NT2/D1 (cell line): ENCODE data around the gene DAP3.
"Not testable (repeated sequence)": the region's sequence is repeated elsewhere in the genome, so short reads cannot be mapped to it uniquely, and the experiment has no call there.

Experiments used
- DNase-seq: peaks from one replicate; pipeline ENCODE4 v3.0.0-alpha.2; 2011; ENCODE audit warnings: low read depth, low spot score
- H3K27me3 ChIP-seq: 2 replicates; pipeline ENCODE4 v1.6.0; 2011; ENCODE audit warnings: mild to moderate bottlenecking; ENCODE audit not compliant: insufficient read length, insufficient read depth
- H3K36me3 ChIP-seq: 2 replicates; pipeline ENCODE4 v1.6.1; 2011; ENCODE audit warnings: mild to moderate bottlenecking, low read length, mixed read lengths; ENCODE audit not compliant: insufficient read depth, insufficient read length
- H3K4me1 ChIP-seq: 2 replicates; pipeline ENCODE4 v1.5.1; 2011; ENCODE audit not compliant: insufficient read depth, insufficient read length
- H3K4me3 ChIP-seq: 2 replicates; pipeline ENCODE4 v1.5.1; 2011; ENCODE audit warnings: low read depth; ENCODE audit not compliant: insufficient read length
- H3K9ac ChIP-seq: 2 replicates; pipeline ENCODE4 v1.6.0; 2011; ENCODE audit warnings: low read depth; ENCODE audit not compliant: insufficient read length
- H3K9me3 ChIP-seq: 2 replicates; pipeline ENCODE4 v1.5.1; 2011; ENCODE audit warnings: mild to moderate bottlenecking, low read length; ENCODE audit not compliant: insufficient read depth
- SUZ12 ChIP-seq: IDR thresholded peaks from 2 replicates; pipeline ENCODE4 v1.6.1; 2011; ENCODE audit not compliant: insufficient read length, insufficient read depth; ENCODE audit errors: extremely low read depth
- YY1 ChIP-seq: IDR thresholded peaks from 2 replicates; pipeline ENCODE4 v1.6.1; 2011; ENCODE audit not compliant: insufficient read length, insufficient read depth
- ZNF274 ChIP-seq: IDR thresholded peaks from 2 replicates; pipeline ENCODE4 v1.6.1; 2011; ENCODE audit warnings: mild to moderate bottlenecking, low read depth, low read length

The DAP3 gene

DNA sequence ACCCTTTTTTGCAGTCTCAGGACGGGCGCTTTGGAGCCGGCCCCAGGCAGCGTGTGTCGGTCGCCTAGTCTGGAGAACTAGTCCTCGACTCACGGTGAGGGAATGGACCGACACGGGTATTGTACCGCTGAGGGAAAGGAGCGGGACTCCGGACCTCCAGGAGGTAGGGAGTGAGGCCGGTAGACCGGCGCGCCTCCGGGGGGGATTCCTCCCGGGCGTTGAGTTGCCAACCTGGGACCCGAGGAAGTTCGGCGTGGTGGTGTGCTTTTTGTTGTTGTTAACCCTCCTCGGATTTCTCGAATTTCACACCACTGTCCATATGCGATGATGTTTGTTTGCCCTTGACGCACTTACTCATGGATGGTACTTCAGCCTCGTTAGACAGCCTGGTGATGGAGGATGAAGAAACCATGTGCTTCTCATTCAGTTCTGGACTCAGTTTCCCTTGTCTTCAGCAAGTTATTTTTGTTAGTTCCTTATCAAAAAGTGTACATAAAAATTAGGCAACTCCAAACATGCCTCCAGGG is at the start of gene DAP3:
TSS of gene DAP3 (plus strand) at position 11 of the 527 bp plus-strand sequence. CDS start 20,689 bp downstream, outside the sequence.
- Histone ChIP-seq H3K9me3 (peaks cover 18% of the 10 kb centered on the region), H3K9ac (peak within 1 kb of the TSS; percentile 100), H3K36me3 (peaks cover 39% of the 10 kb centered on the region), H3K4me3 (peak within 1 kb of the TSS; percentile 86)
- H3K27me3 ChIP-seq, DNase-seq, H3K4me1 ChIP-seq: not testable (repeated sequence)

DNA sequence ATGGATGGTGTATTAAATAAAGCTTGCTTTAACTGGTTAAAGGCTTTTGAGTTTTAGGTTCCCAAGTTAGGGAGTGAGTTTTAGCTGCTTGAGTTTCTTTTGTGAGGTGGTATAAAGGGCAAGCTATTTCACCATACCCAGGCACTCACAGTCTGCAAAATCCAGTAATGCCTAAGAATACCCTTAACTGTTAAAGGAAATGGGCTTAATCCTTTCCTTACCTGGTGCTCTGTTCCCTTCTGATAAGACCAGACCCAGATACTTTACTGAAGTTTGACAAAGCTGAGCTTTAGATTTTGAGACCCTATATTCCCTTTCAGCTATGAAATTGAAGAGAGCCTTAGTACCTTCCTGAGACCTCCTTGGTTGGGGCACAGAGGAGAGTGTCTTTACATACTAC is 48.5 kb upstream of the DAP3 start:
- TF ChIP-seq SUZ12 (no peak), ZNF274 (no peak), YY1 (no peak)

DNA sequence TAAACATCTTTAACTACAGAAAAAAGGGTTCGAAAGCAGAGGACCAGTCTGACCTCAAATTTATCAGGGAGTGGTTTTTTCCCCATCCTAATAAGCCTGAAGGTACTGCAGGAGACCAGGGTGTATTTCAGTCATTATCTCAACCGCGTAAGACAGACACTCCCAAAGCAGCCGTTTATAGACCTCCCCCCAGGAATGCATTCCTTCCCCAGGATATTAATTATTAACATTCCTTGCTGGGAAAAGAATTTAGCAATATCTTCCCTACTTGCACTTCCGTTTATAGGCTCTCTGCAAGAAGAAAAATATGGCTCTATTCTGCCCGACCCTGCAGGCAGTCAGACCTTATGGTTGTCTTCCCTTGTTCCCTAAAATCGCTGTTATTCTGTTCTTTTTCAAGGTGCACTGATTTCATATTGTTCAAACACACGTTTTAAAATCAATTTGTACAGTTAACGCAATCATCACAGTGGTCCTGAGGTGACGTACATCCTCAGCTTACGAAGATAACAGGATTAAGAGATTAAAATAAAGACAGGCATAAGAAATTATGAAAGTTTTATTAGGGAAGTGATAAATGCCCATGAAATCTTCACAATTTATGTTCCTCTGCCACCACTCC is 46.2 kb upstream of the DAP3 start:
- not testable (repeated sequence) for DNase-seq, H3K4me3 ChIP-seq, H3K27me3 ChIP-seq, H3K36me3 ChIP-seq, H3K9ac ChIP-seq, H3K4me1 ChIP-seq
- peaks cover 62% of the 10 kb centered on the region for H3K9me3 ChIP-seq

More for the DNA sequence above, 48.5 kb upstream of the DAP3 start:
- DNase-seq: no peak
- Histone ChIP-seq H3K9ac (no peak overlapping the region), H3K4me3 (no peak overlapping the region), H3K36me3 (peaks cover 3% of the 10 kb centered on the region), H3K27me3 (no peaks in the 10 kb centered on the region), H3K4me1 (peaks cover 11% of the 10 kb centered on the region), H3K9me3 (peaks cover 59% of the 10 kb centered on the region)

DNA sequence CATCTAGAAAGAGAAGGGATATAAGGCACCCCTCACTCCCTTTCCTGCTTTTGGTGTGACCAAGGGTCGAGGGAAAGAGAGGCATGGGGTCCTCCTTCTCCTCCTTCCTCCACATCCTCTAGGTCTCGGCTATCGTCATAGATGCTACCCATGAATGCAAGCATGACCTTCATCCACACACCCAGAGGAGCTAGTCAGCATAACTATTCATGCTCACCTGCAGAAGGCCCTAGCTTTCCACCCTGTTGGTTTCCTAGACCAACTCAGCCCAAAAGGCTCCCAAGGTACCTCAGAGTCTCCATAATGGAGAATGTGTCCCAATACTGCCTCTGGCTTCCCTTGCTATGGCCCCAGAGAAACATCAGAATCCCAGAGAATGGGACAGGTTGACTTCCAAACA is 45.7 kb upstream of the DAP3 start:
- Histone ChIP-seq H3K27me3 (no peaks in the 10 kb centered on the region), H3K36me3 (peaks cover 3% of the 10 kb centered on the region), H3K9ac (no peak overlapping the region), H3K4me1 (peaks cover 3% of the 10 kb centered on the region), H3K9me3 (peaks cover 62% of the 10 kb centered on the region), H3K4me3 (no peak overlapping the region)
- DNase-seq: no peak
- TF ChIP-seq YY1: no peak
- TF ChIP-seq SUZ12: no peak
- no peak for TF ChIP-seq ZNF274

DNA sequence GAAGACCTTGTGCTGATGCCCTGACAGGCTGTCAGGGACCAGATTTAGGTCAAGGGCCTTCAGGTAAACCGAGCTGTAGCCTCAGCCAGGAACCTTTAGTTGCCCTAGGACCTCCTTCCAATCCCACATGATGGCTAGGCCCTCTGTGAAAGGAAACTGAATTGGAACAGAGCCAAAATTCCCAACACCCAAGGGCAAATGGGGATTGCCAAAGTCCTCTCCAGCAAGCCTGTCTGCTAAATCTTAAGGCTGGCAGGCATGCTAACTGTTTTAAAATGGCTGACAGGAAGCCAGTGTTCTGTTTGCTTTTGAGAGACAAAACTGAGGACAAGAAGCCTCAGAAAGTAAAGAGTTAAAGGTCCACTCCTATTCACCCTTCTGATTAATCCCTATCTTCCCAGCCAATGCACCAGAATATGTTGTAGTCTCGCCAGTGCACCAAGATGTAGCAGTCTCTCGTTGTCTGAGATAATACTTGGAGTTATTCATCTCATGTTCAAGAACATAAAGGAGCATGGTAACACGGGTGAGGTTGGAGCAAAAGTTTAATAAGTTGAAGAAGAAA is 43.8 kb upstream of the DAP3 start:
- no peak for DNase-seq

DNA sequence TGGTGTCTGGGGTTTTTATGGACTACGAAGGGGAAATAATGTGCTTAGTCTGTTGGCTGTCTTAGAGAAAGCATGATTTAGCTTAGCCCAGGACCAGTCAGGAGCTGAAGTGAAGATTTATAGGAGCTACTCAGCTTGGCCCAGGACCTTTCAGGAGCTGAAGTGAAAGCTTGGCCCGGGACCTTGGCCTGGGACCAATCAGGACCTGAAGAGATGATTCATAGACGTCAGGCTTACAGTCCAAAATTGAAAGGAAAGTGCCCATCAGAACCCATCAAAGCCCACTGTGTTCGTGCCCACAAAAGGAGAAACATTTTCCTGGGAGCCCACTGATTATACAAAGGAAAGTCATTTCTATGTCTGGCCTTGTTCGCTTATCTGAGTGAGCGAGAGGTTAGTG is 43.2 kb upstream of the DAP3 start:
- Histone ChIP-seq H3K9ac (no peak overlapping the region), H3K4me3 (no peak overlapping the region), H3K4me1 (no peaks in the 10 kb centered on the region), H3K9me3 (peaks cover 60% of the 10 kb centered on the region), H3K27me3 (no peaks in the 10 kb centered on the region), H3K36me3 (peaks cover 3% of the 10 kb centered on the region)
- no peak for TF ChIP-seq SUZ12
- no peak for TF ChIP-seq YY1
- TF ChIP-seq ZNF274: no peak
- DNase-seq: no peak

More for the DNA sequence above, 43.8 kb upstream of the DAP3 start:
- Histone ChIP-seq H3K9ac (no peak overlapping the region), H3K4me3 (no peak overlapping the region), H3K4me1 (no peaks in the 10 kb centered on the region), H3K9me3 (peaks cover 56% of the 10 kb centered on the region), H3K27me3 (no peaks in the 10 kb centered on the region), H3K36me3 (peaks cover 3% of the 10 kb centered on the region)
- no peak for TF ChIP-seq ZNF274
- no peak for TF ChIP-seq YY1
- no peak for TF ChIP-seq SUZ12

DNA sequence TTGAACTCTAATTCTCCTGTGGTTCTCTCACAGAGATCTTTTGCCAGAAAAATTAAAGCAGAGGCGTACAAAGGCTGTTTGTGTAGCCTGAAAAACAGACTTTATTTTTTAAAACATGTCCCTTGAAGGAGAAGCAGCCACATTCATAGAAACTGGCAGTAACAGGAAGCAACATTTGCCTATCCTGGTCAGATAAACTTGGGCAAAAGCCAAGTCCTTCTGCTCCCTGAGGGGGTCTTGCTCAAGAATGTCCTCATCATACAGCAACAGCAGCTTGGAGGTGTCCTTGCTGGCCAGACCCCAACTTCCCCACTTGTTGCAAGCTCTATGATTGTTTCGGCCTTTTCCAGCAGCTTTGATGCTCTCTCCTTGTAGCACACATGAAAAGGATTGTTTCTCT is 42.6 kb upstream of the DAP3 start:
- Histone ChIP-seq H3K4me3 (no peak overlapping the region), H3K9ac (no peak overlapping the region), H3K4me1 (no peaks in the 10 kb centered on the region), H3K36me3 (peaks cover 3% of the 10 kb centered on the region), H3K27me3 (no peaks in the 10 kb centered on the region), H3K9me3 (peaks cover 56% of the 10 kb centered on the region)
- DNase-seq: no peak
- TF ChIP-seq YY1 (no peak), SUZ12 (no peak), ZNF274 (no peak)
